K562 (cell line): ENCODE results near the gene RCSD1. TPM values are rescaled to one million over a fixed set of nuclear protein-coding genes. Genes with fewer than 3 reads are reported as not detected.

ENCODE experiments used
- ARNT ChIP-seq, 2 experiments: fragments of 450-650 bp; IDR thresholded peaks; 2 replicates each; pipeline ENCODE4 v1.6.1; 2016; ENCODE audit warnings: mild to moderate bottlenecking in 1 of 2
- CHD2 ChIP-seq: IDR thresholded peaks from 2 replicates; pipeline ENCODE4 v1.6.1; 2011; ENCODE audit warnings: low read depth, low read length
- CXXC5 ChIP-seq: fragments of 250-450 bp; sonication (Bioruptor Pico); IDR thresholded peaks from 2 replicates; pipeline ENCODE4 v1.8.0; 2022; ENCODE audit warnings: inconsistent platforms, mild to moderate bottlenecking, moderate library complexity
- ERF ChIP-seq: fragments of 450-650 bp; formaldehyde crosslinking; IDR thresholded peaks from 2 replicates; pipeline ENCODE4 v1.4.0; 2020; ENCODE audit warnings: mild to moderate bottlenecking, mixed read lengths
- ETS2 ChIP-seq: IDR thresholded peaks from 2 replicates; pipeline ENCODE4 v1.6.1; 2016; ENCODE audit warnings: borderline replicate concordance, missing genetic modification characterization, mild to moderate bottlenecking, moderate library complexity, missing compliant biosample characterization; ENCODE audit not compliant: poor library complexity, severe bottlenecking
- GATAD2A ChIP-seq: fragments of 450-650 bp; IDR thresholded peaks from 2 replicates; pipeline ENCODE4 v1.6.1; 2017
- NR2C1 ChIP-seq, 2 experiments: fragments of 450-650 bp; IDR thresholded peaks; 2 replicates each; pipeline ENCODE4 v1.6.1; 2017; ENCODE audit warnings: mild to moderate bottlenecking in 2 of 2, antibody characterized with exemption in 1 of 2, inconsistent platforms in 1 of 2, missing compliant biosample characterization in 1 of 2, missing genetic modification characterization in 1 of 2
- ZBTB8A ChIP-seq: fragments of 450-650 bp; IDR thresholded peaks from 2 replicates; pipeline ENCODE4 v1.6.1; 2018; ENCODE audit warnings: mild to moderate bottlenecking, moderate library complexity; ENCODE audit not compliant: partially characterized antibody
- ZNF717 ChIP-seq: fragments of 250-450 bp; sonication (Bioruptor Pico); IDR thresholded peaks from 2 replicates; pipeline ENCODE4 v1.5.0; 2021
- ZZZ3 ChIP-seq: fragments of 450-650 bp; IDR thresholded peaks from 2 replicates; pipeline ENCODE4 v1.6.1; 2016; ENCODE audit warnings: antibody characterized with exemption, mild to moderate bottlenecking, moderate library complexity
- polyA plus RNA-seq, 8 experiments: library from polyadenylated mRNA; depleted of rRNA in 4 of 8; stranded (reverse) in 5 of 8; unstranded in 3 of 8; fragments of >200 nt; fragmentation: Nextera tagmentation in 2 of 8; fragmentation: Illumina TruSeq in 1 of 8; extraction: Ambion mirVana in 2 of 8; extraction: Trizol in 1 of 8; gene quantifications; 2 replicates each; pipeline versions ENCODE4 v1.2.1 to v1.2.3, GENCODE V29; 2011 to 2014; ENCODE audit warnings: inconsistent platforms in 1 of 8, missing spikeins in 1 of 8
- total RNA-seq, 7 experiments: library from RNA; depleted of rRNA in 6 of 7; stranded (reverse); fragments of >200 nt in 6 of 7; fragmentation: Illumina TruSeq in 2 of 7; extraction: Trizol in 2 of 7; gene quantifications; 2 replicates each; pipeline versions ENCODE4 v1.2.1 to v1.2.3, GENCODE V29; 2011 to 2021; ENCODE audit warnings: low replicate concordance in 1 of 7
- TF ChIP-seq, protein P1 (sequence below), 2 experiments: fragments of 450-650 bp in 1 of 2; sonication (generic) in 1 of 2; formaldehyde crosslinking in 1 of 2; IDR thresholded peaks; 2 replicates each; pipeline versions ENCODE4 v1.7.1 to v1.9.0; 2016 to 2022; ENCODE audit warnings: inconsistent platforms in 1 of 2, mild to moderate bottlenecking in 1 of 2, missing genetic modification reagents in 1 of 2
- TF ChIP-seq, protein P2 (sequence below), 2 experiments: IDR thresholded peaks; 2 replicates each; pipeline ENCODE4 v1.6.1; 2011; ENCODE audit warnings: borderline replicate concordance in 1 of 2, control low read depth in 1 of 2, low read depth in 1 of 2, low read length in 1 of 2, mild to moderate bottlenecking in 1 of 2, mixed read lengths in 1 of 2, moderate library complexity in 1 of 2; ENCODE audit not compliant: insufficient read depth in 1 of 2, insufficient read length in 1 of 2, poor library complexity in 1 of 2, severe bottlenecking in 1 of 2; ENCODE audit errors: extremely low read depth in 1 of 2
- TF ChIP-seq, protein P3 (sequence below): fragments of 250-450 bp; sonication (Bioruptor Pico); IDR thresholded peaks from 2 replicates; pipeline ENCODE4 v1.8.0; 2022; ENCODE audit warnings: moderate library complexity, mild to moderate bottlenecking, inconsistent platforms

The RCSD1 gene
- total and polyA plus RNA-seq, 9 of the 15 experiments (the other 6 are each of a cell fraction or from before 2014, with no cell fraction given), result 7.8 to 69.8 (median 45.3) TPM

DNA sequence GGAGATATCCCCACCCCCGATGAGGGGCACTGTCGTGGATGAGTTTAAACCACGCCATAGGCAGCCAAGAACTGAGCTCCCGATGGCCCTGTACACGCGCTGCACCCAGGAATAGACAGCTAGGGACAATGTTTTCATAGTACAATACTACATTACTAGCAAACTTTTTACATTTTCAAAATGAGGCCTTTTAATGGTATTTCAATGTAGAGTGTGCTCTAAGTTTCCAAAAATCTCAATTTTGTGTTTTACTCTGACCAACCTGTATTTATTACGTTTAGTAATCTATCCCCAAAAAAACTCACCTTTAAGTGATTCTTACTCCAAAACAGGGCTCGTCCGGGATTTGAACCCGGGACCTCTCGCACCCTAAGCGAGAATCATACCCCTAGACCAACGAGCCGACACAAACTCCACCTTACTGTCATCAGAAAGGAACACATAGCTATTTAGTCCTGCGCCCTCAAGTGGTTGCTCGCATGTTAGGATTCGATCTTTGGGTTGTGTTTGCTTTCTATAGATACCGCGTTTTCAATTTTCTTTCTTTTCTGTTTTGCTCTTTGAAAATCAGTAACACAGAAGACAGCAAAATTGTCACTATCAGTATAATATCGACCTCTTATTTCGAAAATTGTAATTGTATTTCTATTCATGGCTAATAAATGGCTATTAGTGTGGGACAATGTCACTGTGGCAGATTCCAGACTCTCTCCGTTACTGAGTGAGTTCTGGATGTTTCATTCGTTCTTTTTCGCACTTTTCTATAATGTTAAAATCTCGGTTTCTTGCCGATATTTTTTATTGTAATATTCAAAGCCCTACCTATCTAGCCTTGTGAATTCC lies 85.3 kb downstream of the RCSD1 start (continued):
- TF ChIP-seq, protein P1, sequence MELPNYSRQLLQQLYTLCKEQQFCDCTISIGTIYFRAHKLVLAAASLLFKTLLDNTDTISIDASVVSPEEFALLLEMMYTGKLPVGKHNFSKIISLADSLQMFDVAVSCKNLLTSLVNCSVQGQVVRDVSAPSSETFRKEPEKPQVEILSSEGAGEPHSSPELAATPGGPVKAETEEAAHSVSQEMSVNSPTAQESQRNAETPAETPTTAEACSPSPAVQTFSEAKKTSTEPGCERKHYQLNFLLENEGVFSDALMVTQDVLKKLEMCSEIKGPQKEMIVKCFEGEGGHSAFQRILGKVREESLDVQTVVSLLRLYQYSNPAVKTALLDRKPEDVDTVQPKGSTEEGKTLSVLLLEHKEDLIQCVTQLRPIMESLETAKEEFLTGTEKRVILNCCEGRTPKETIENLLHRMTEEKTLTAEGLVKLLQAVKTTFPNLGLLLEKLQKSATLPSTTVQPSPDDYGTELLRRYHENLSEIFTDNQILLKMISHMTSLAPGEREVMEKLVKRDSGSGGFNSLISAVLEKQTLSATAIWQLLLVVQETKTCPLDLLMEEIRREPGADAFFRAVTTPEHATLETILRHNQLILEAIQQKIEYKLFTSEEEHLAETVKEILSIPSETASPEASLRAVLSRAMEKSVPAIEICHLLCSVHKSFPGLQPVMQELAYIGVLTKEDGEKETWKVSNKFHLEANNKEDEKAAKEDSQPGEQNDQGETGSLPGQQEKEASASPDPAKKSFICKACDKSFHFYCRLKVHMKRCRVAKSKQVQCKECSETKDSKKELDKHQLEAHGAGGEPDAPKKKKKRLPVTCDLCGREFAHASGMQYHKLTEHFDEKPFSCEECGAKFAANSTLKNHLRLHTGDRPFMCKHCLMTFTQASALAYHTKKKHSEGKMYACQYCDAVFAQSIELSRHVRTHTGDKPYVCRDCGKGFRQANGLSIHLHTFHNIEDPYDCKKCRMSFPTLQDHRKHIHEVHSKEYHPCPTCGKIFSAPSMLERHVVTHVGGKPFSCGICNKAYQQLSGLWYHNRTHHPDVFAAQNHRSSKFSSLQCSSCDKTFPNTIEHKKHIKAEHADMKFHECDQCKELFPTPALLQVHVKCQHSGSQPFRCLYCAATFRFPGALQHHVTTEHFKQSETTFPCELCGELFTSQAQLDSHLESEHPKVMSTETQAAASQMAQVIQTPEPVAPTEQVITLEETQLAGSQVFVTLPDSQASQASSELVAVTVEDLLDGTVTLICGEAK (IDR thresholded peaks at IDR 0.05), result peak; percentile 92
- TF ChIP-seq, protein P1 (CRISPR knock-in tag; IDR thresholded peaks at IDR 0.05), result no peak
- TF ChIP-seq, protein P2, sequence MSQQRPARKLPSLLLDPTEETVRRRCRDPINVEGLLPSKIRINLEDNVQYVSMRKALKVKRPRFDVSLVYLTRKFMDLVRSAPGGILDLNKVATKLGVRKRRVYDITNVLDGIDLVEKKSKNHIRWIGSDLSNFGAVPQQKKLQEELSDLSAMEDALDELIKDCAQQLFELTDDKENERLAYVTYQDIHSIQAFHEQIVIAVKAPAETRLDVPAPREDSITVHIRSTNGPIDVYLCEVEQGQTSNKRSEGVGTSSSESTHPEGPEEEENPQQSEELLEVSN (IDR thresholded peaks at IDR 0.05; ENCODE audit: borderline replicate concordance in 1 of 2, extremely low read depth in 1 of 2, insufficient read depth in 1 of 2, insufficient read length in 1 of 2, low read depth in 1 of 2, low read length in 1 of 2, poor library complexity in 1 of 2, severe bottlenecking in 1 of 2), result no peak
- no peak for TF ChIP-seq ETS2 (tag)
- peak; percentile 65; the same call in 1 of the 2 replicates for TF ChIP-seq ERF (CRISPR knock-in tag)
- no peak for TF ChIP-seq NR2C1 (IDR thresholded peaks at IDR 0.05)
- TF ChIP-seq NR2C1 (tag; IDR thresholded peaks at IDR 0.05), result peak; percentile 12; the same call in 1 of the 2 replicates
- TF ChIP-seq, protein P3, sequence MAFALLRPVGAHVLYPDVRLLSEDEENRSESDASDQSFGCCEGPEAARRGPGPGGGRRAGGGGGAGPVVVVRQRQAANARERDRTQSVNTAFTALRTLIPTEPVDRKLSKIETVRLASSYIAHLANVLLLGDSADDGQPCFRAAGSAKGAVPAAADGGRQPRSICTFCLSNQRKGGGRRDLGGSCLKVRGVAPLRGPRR (CRISPR knock-in tag), result 0 out of 2 replicates have a peak, but pooled peaks have one; percentile 8
- TF ChIP-seq ARNT (IDR thresholded peaks at IDR 0.05), result peak; percentile 95 to 99
- peak; percentile 56; the same call in 1 of the 2 replicates for TF ChIP-seq CXXC5
- TF ChIP-seq ZNF717 (CRISPR knock-in tag), result no peak
- peak; percentile 93 for TF ChIP-seq ZBTB8A
- 0 out of 2 replicates have a peak, but pooled peaks have one; percentile 12 for TF ChIP-seq GATAD2A
- 0 out of 2 replicates have a peak, but pooled peaks have one; percentile 39 for TF ChIP-seq CHD2
- no peak for TF ChIP-seq ZZZ3
